ENCODE results near the gene ZNF518B. TPM values are rescaled to one million over a fixed set of nuclear protein-coding genes. Genes with fewer than 3 reads are reported as not detected.

ZNF518B gene
- polyA plus RNA-seq, 2 of the 4 experiments (the other 2 are of a cell fraction) = 5.1 to 10.8 TPM

DNA sequence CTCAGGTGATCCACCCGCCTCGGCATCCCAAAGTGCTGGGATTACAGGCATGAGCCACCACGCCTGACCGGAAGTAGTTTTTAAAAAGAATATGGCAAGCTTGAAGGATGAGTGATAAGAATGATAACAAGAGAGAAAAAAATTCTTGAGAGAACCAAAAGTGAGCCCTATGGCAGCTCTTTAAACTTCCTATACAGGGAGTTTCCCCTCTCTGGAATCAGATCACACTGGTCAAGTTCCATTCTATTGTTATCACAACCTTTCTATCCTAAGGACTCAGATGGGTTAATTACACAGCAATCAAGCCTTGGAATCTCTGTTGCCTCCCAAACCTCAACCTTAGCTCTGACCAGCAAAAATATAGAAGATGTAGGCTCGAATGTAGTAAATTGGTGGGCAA is 33.8 kb upstream of the ZNF518B start (continued):
- TF ChIP-seq NR3C1 (IDR thresholded peaks at IDR 0.05) = no peak

GRCh38 chr4:10482913-10483312 is 25.7 kb upstream of the ZNF518B start:
- FAIRE-seq = no peak

GRCh38 chr4:10480616-10481015 is 23.4 kb upstream of the ZNF518B start:
- ChIA-PET POLR2A (no interaction called here), CTCF (no interaction called here)
- FAIRE-seq = no peak
- no peak for ATAC-seq
- Histone ChIP-seq H3K9me3 (no peaks in the 10 kb centered on the region), H3K4me1 (no peaks in the 10 kb centered on the region), H3K27ac (no peak overlapping the region), H3K4me2 (no peak overlapping the region), H3K4me3 (no peak overlapping the region)
- TF ChIP-seq CHD4 (IDR thresholded peaks at IDR 0.05; ENCODE audit: borderline replicate concordance) (no peak), SREBF2 (IDR thresholded peaks at IDR 0.05) (no peak), MAZ (IDR thresholded peaks at IDR 0.05; ENCODE audit: borderline replicate concordance, low read depth, low read length) (no peak), CBX8 (IDR thresholded peaks at IDR 0.05) (no peak), HOXB13 (CRISPR knock-in tag; IDR thresholded peaks at IDR 0.05; ENCODE audit: low read depth) (no peak), SMC3 (IDR thresholded peaks at IDR 0.05) (no peak), JUNB (IDR thresholded peaks at IDR 0.05) (no peak), BHLHE40 (IDR thresholded peaks at IDR 0.05; ENCODE audit: low read depth, low read length) (no peak)
- 38% methylated on average over 5 of the region's 5 CpGs for WGBS (ENCODE audit: missing lambda C conversion rate)
- DNase-seq (ENCODE audit: low read depth in 1 of 2, low spot score in 1 of 2) = no peak

More at GRCh38 chr4:10482913-10483312, 25.7 kb upstream of the ZNF518B start:
- CTCF ChIA-PET = no interaction called here
- H3K4me2 ChIP-seq = no peak overlapping the region
- DNase-seq (ENCODE audit: low read depth in 1 of 2, low spot score in 1 of 2) = no peak
- 5% methylated on average over 4 of the region's 5 CpGs for WGBS (ENCODE audit: missing lambda C conversion rate)
- H3K4me3 ChIP-seq = no peak overlapping the region
- POLR2A ChIA-PET = no interaction called here
- no peaks in the 10 kb centered on the region for H3K9me3 ChIP-seq
- no peak overlapping the region for H3K27ac ChIP-seq
- no peaks in the 10 kb centered on the region for H3K4me1 ChIP-seq
- TF ChIP-seq RAD21 (conservative IDR thresholded peaks at IDR 0.05 in 1 of 2, IDR thresholded peaks at IDR 0.05 in 1 of 2) = no peak
- no peak for TF ChIP-seq TFCP2L1 (CRISPR knock-in tag; IDR thresholded peaks at IDR 0.05)
- TF ChIP-seq KDM5A (IDR thresholded peaks at IDR 0.05) = no peak
- no peak for TF ChIP-seq ZSCAN20 (CRISPR knock-in tag; IDR thresholded peaks at IDR 0.05)
- no peak for TF ChIP-seq BHLHE40 (IDR thresholded peaks at IDR 0.05; ENCODE audit: low read depth, low read length)
- ATAC-seq = no peak

DNA sequence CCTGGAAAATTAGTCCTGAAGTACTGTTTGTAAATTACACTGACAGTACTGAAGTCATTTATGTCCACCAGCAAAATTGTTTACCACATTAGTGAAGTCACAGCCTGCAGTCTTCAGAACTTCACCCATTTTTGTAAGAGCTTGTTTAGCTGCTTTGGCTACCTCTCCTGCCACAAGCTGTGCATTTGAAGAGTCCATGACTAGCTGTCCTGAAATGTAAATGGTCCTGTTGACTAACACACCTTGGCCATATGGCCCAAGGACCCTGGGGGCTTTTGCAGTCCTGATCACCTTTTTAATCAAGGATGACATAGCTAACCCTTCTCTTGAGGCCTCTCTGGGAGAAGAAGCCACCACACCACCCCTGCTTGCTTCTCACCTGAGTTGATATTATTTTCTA is 21.4 kb upstream of the ZNF518B start:
- ATAC-seq (no peak), DNase-seq (ENCODE audit: low read depth in 1 of 2, low spot score in 1 of 2) (no peak), FAIRE-seq (no peak)
- TF ChIP-seq, protein P1, sequence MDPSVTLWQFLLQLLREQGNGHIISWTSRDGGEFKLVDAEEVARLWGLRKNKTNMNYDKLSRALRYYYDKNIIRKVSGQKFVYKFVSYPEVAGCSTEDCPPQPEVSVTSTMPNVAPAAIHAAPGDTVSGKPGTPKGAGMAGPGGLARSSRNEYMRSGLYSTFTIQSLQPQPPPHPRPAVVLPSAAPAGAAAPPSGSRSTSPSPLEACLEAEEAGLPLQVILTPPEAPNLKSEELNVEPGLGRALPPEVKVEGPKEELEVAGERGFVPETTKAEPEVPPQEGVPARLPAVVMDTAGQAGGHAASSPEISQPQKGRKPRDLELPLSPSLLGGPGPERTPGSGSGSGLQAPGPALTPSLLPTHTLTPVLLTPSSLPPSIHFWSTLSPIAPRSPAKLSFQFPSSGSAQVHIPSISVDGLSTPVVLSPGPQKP (IDR thresholded peaks at IDR 0.05; ENCODE audit: low read depth, low read length) = no peak
- TF ChIP-seq HEYL (CRISPR knock-in tag; IDR thresholded peaks at IDR 0.05) = no peak
- TF ChIP-seq NPAS2 (CRISPR knock-in tag; IDR thresholded peaks at IDR 0.05; ENCODE audit: borderline replicate concordance) = no peak
- no peak for TF ChIP-seq MAFK (IDR thresholded peaks at IDR 0.05; ENCODE audit: partially characterized antibody)
- no peak for TF ChIP-seq USF2 (IDR thresholded peaks at IDR 0.05)
- no peak for TF ChIP-seq PBX3 (IDR thresholded peaks at IDR 0.05)
- TF ChIP-seq NFE2L2 (conservative IDR thresholded peaks at IDR 0.05; ENCODE audit: low read length) = no peak
- TF ChIP-seq EHMT2 (IDR thresholded peaks at IDR 0.05; ENCODE audit: low read depth) = no peak
- TF ChIP-seq ZNF302 (CRISPR knock-in tag; IDR thresholded peaks at IDR 0.05) = no peak
- no peak for TF ChIP-seq EP300 (IDR thresholded peaks at IDR 0.05)
- H3K9me3 ChIP-seq = no peaks in the 10 kb centered on the region
- H3K4me2 ChIP-seq = no peak overlapping the region
- CTCF ChIA-PET = no interaction called here
- no peak overlapping the region for H3K27ac ChIP-seq
- no peaks in the 10 kb centered on the region for H3K4me1 ChIP-seq
- POLR2A ChIA-PET = no interaction called here
- no peak overlapping the region for H3K4me3 ChIP-seq
